Lower lobe of right lung (tissue), 2 donors: ENCODE measurements around the gene ANO2. TPM values are rescaled to one million over a fixed set of nuclear protein-coding genes. Genes with fewer than 3 reads are reported as not detected.

ENCODE experiments used
- ATAC-seq, 2 donors: fragments of 200-7000 bp; cut with Tn5 transposase; one replicate each; pipeline ENCODE4 v1.9.1; 2020 to 2022; ENCODE audit warnings: mild to moderate bottlenecking in 2 of 2, moderate library complexity in 2 of 2
- DNase-seq: peaks from one replicate; pipeline ENCODE4 v3.0.0-alpha.2; 2020
- H3K27ac ChIP-seq: fragments of 200-600 bp; one replicate; pipeline ENCODE4 v1.8.0; 2022
- H3K27me3 ChIP-seq: fragments of 200-600 bp; one replicate; pipeline ENCODE4 v1.8.0; 2022; ENCODE audit warnings: low read depth
- H3K36me3 ChIP-seq: fragments of 200-600 bp; one replicate; pipeline ENCODE4 v1.8.0; 2022; ENCODE audit warnings: mild to moderate bottlenecking
- H3K4me1 ChIP-seq: fragments of 200-600 bp; one replicate; pipeline ENCODE4 v1.8.0; 2022
- H3K4me3 ChIP-seq: fragments of 200-600 bp; one replicate; pipeline ENCODE4 v1.8.0; 2022; ENCODE audit warnings: mild to moderate bottlenecking
- H3K9me3 ChIP-seq: fragments of 200-600 bp; one replicate; pipeline ENCODE4 v1.8.0; 2022
- CTCF ChIP-seq: fragments of 200-600 bp; IDR thresholded peaks from one replicate; pipeline ENCODE4 v1.8.0; 2022; ENCODE audit warnings: antibody characterized with exemption, mild to moderate bottlenecking
- intact Hi-C: fragments of 100-400 bp; cut with DNase I; formaldehyde crosslinking; loops from one replicate; pipeline ENCODE4 v1.11.0; 2022
- total RNA-seq: library from RNA; stranded (reverse); fragmentation: NEBNext Ultra II Directional; extraction: Animal tissue kit (Norgen Biotek cat#: 25700); gene quantifications from one replicate; pipeline ENCODE4 v1.2.1, GENCODE V29; 2021
- donor health status: DM: no; HTN: yes; CAD: no; lungs with severe emphysema.

The ANO2 gene
- total RNA-seq, 1 donor from 2014 or later, result 22.2 TPM

GRCh38 chr12:5865397-5865796 is 79.7 kb downstream of the ANO2 start:
- Histone ChIP-seq H3K4me1 (no peaks in the 10 kb centered on the region), H3K27me3 (no peaks in the 10 kb centered on the region), H3K36me3 (no peaks in the 10 kb centered on the region), H3K9me3 (no peaks in the 10 kb centered on the region), H3K4me3 (no peak overlapping the region), H3K27ac (no peak overlapping the region)
- no peak for TF ChIP-seq CTCF
- DNase-seq (no peak), ATAC-seq (no peak)
- intact Hi-C loops, result no loop called here

- DNase-seq (no peak), ATAC-seq (no peak)
- no peak for TF ChIP-seq CTCF
- Histone ChIP-seq H3K4me3 (no peak overlapping the region), H3K27me3 (no peaks in the 10 kb centered on the region), H3K36me3 (no peaks in the 10 kb centered on the region), H3K27ac (no peak overlapping the region), H3K4me1 (no peaks in the 10 kb centered on the region), H3K9me3 (no peaks in the 10 kb centered on the region)
- intact Hi-C loops, result no loop called here
Measured at GRCh38 chr12:5864972-5865371, 80.1 kb downstream of the ANO2 start.

DNA sequence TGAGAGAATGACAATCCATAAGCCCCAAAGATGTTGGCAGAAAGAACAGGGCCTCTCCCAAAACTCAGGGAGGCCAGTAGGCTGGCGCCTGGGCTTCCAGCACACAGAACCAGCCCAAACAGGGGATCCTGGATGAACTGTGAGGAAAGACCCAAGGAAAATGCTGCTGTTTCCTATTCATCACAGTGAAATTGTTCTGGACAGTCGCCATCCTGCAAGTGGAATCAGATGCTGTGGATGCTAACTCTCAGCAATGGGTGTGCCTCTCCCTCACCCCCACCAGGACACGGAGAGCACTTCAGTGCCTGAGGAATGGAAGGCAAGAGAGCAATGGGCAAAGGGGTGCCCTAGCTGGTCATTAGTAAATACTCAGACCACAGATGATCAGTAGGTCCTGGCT is 80.8 kb downstream of the ANO2 start:
- intact Hi-C loops, result no loop called here
- no peak for TF ChIP-seq CTCF

GRCh38 chr12:5861416-5861815 is 83.6 kb downstream of the ANO2 start:
- DNase-seq (no peak), ATAC-seq (no peak)
- TF ChIP-seq CTCF, result no peak
- H3K27ac ChIP-seq, result no peak overlapping the region
- no peaks in the 10 kb centered on the region for H3K9me3 ChIP-seq
- no peak overlapping the region for H3K4me3 ChIP-seq
- intact Hi-C loops, result no loop called here
- H3K4me1 ChIP-seq, result no peaks in the 10 kb centered on the region
- H3K27me3 ChIP-seq, result no peaks in the 10 kb centered on the region
- no peaks in the 10 kb centered on the region for H3K36me3 ChIP-seq

More for the DNA sequence above, 80.8 kb downstream of the ANO2 start:
- Histone ChIP-seq H3K27ac (no peak overlapping the region), H3K27me3 (no peaks in the 10 kb centered on the region), H3K4me1 (no peaks in the 10 kb centered on the region), H3K9me3 (no peaks in the 10 kb centered on the region), H3K36me3 (no peaks in the 10 kb centered on the region), H3K4me3 (no peak overlapping the region)
- DNase-seq (no peak), ATAC-seq (no peak)

GRCh38 chr12:5856692-5857091 is 88.4 kb downstream of the ANO2 start:
- Histone ChIP-seq H3K27me3 (no peaks in the 10 kb centered on the region), H3K9me3 (no peaks in the 10 kb centered on the region), H3K36me3 (no peaks in the 10 kb centered on the region), H3K4me1 (no peaks in the 10 kb centered on the region), H3K27ac (no peak overlapping the region), H3K4me3 (no peak overlapping the region)
- ATAC-seq (no peak), DNase-seq (no peak)
- intact Hi-C loops, result no loop called here
- no peak for TF ChIP-seq CTCF

DNA sequence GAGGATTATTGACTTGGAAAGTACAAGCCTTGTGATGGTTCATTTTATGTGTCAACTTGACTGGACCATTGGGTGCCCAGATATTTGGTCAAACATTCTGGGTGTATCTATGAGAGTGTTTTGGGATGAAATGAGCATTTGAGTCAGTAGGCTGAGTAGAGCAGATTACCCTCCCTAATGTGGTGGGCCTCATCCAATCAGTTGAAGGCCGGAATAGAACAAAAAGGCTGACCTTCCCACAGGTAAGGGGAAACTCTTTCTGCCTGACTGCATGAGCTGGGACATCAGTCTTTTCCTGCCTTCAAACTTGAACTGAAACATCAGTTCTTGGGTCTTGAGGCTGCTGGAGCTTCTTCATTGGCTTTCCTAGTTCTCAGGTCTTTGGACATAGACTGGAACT is 98.1 kb downstream of the ANO2 start:
- ATAC-seq (no peak), DNase-seq (no peak)
- no peaks in the 10 kb centered on the region for H3K4me1 ChIP-seq
- no peaks in the 10 kb centered on the region for H3K9me3 ChIP-seq
- H3K4me3 ChIP-seq, result no peak overlapping the region
- H3K27ac ChIP-seq, result no peak overlapping the region
- TF ChIP-seq CTCF, result no peak
- intact Hi-C loops, result no loop called here
- no peaks in the 10 kb centered on the region for H3K27me3 ChIP-seq
- H3K36me3 ChIP-seq, result peaks cover 4% of the 10 kb centered on the region
